ENCODE data around the gene ZFPM1. TPM values are rescaled to one million over a fixed set of nuclear protein-coding genes. Genes with fewer than 3 reads are reported as not detected.

The ZFPM1 gene
- total RNA-seq, 2 experiments from 2014 or later: 2.1 to 14.2 TPM

DNA sequence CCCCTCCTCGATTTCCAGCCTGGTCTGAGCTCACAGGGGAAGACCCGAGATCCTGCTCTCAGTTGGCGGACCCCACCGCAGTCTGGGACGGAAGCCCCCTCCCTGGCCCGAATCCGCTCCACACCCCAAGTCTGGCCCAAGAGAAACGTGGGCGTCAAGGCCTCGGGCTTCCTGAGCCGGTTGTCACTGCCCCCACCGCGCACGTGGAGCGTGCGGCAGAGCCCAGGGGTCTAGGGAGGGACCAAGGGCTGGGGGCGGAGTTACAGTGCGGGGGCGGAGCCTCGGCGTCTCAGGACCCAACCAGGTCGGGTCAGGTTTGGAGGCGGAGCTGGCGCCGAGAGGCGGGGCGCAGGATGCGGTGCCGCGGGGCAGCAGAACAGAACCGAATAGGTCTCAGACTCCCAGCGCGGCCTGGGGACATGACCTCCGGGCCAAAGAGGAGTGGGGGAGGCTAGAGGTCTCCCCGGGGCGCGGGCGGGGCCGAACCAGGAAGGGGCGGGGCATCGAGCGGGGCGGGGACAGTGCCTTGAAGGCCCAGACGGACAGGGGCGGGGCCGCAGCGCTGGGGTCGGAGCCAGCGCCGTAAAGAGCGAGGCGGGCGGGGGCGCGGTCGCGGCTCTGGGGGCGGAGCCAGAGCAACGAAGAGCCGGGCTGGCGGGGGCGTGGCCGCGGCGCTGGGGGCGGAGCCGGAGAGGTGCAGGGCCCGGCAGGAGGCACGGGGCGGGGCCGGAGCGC, 431 bp upstream of the ZFPM1 start:
- H4K20me1 ChIP-seq (ENCODE audit: insufficient read depth, low read length): no peaks in the 10 kb centered on the region
- H3K27ac ChIP-seq (ENCODE audit: low read depth, low read length, poor library complexity, severe bottlenecking): peak overlapping the region; percentile 42
- H2AFZ ChIP-seq (ENCODE audit: low read length): peak overlapping the region; percentile 42; the same call in 1 of the 2 replicates
- H3K4me3 ChIP-seq (ENCODE audit: low read depth, low read length, poor library complexity, severe bottlenecking): peak overlapping the region; percentile 68
- H3K4me2 ChIP-seq (ENCODE audit: low read length): peak overlapping the region; percentile 59
- ChIA-PET POLR2A (interaction anchor here (0.6 to 1.0 kb wide), 3 partner anchors 28 to 138 kb away, joined by 3 to 4 read pairs (median 4); no protein-coding TSS in a partner anchor), CTCF (ENCODE audit: unreplicated experiment) (interaction anchor here (0.6 kb wide), 1 partner anchor 117 kb away, joined by 4 read pairs; the partner anchor contains the start of gene ZC3H18)
- peaks cover 56% of the 10 kb centered on the region for H3K4me1 ChIP-seq (ENCODE audit: insufficient read depth, low read length, poor library complexity, severe bottlenecking)
- DNase-seq (ENCODE audit: low spot score): peak; percentile 96
- no TSS peak for BruUV-seq (replicated peaks)
- TF ChIP-seq, protein P1, sequence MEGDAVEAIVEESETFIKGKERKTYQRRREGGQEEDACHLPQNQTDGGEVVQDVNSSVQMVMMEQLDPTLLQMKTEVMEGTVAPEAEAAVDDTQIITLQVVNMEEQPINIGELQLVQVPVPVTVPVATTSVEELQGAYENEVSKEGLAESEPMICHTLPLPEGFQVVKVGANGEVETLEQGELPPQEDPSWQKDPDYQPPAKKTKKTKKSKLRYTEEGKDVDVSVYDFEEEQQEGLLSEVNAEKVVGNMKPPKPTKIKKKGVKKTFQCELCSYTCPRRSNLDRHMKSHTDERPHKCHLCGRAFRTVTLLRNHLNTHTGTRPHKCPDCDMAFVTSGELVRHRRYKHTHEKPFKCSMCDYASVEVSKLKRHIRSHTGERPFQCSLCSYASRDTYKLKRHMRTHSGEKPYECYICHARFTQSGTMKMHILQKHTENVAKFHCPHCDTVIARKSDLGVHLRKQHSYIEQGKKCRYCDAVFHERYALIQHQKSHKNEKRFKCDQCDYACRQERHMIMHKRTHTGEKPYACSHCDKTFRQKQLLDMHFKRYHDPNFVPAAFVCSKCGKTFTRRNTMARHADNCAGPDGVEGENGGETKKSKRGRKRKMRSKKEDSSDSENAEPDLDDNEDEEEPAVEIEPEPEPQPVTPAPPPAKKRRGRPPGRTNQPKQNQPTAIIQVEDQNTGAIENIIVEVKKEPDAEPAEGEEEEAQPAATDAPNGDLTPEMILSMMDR (conservative IDR thresholded peaks at IDR 0.05; ENCODE audit: low read length): no peak
- intact Hi-C loops (cut with micrococcal nuclease; ENCODE audit: unreplicated experiment): loop anchor here (1.0 to 10.0 kb wide), 4 partner anchors 28 to 212 kb away; partner anchors contain the start of genes MVD and ZC3H18
- no peaks in the 10 kb centered on the region for H3K36me3 ChIP-seq (ENCODE audit: insufficient read depth, low read length)
- H3K9me3 ChIP-seq (ENCODE audit: low read length): no peaks in the 10 kb centered on the region
- peaks cover 11% of the 10 kb centered on the region; the same call in 1 of the 2 replicates for H3K79me2 ChIP-seq (ENCODE audit: insufficient read depth, low read depth, low read length)
- H3K9me2 ChIP-seq (ENCODE audit: insufficient read depth, low read length): no peaks in the 10 kb centered on the region

DNA sequence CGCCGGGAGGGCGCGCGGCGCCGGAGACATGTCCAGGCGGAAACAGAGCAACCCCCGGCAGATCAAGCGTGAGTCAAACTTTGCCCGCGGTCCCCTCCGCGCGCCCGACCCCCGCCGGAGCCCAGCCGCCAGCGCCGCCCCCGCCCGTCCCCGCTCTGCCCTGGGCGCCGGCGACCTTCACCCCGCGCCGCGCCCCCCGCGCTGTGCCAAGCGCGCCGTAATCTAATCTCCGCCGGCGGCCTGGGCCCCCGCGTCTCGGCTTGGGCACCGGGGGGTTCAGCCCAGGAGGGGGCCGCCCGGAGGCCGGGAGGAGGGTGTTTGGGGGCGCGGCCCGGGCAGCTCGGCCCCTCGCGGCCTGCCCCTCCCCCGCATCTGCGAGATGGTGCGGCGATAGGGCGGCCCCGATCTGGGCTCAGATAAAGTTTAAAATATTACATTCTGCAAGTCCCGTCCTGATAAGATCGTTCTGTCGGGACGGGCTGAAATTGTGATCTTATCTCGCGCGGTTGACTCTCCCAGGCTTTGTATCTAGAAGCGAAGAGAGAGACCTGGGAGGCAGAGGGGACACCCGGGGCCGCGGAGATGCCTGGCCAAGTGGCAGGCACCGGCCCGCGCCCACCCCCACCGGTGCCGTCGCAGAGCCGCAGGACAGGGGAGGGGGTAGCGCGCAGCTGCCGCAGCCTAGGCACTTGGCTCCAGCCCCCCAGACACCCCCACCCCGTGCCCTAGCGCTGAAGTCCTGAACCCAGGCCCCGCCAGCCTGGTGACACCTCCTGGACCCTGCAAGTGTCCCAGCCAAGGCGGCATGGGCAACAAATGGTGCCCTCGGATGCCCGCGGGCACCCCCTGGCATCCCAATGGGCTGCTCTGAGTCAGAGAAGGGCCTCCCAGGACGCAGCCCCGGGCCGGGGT, 787 bp downstream of the ZFPM1 start:
- Histone ChIP-seq H3K79me2 (ENCODE audit: insufficient read depth, low read depth, low read length) (peaks cover 11% of the 10 kb centered on the region; the same call in 1 of the 2 replicates), H3K4me3 (ENCODE audit: low read depth, low read length, poor library complexity, severe bottlenecking) (peak overlapping the region; percentile 72), H3K9me2 (ENCODE audit: insufficient read depth, low read length) (no peaks in the 10 kb centered on the region), H3K27ac (ENCODE audit: low read depth, low read length, poor library complexity, severe bottlenecking) (peak overlapping the region; percentile 71), H3K9me3 (ENCODE audit: low read length) (no peaks in the 10 kb centered on the region), H3K4me2 (ENCODE audit: low read length) (peak overlapping the region; percentile 80), H2AFZ (ENCODE audit: low read length) (no peak overlapping the region), H4K20me1 (ENCODE audit: insufficient read depth, low read length) (no peaks in the 10 kb centered on the region), H3K4me1 (ENCODE audit: insufficient read depth, low read length, poor library complexity, severe bottlenecking) (peaks cover 49% of the 10 kb centered on the region), H3K36me3 (ENCODE audit: insufficient read depth, low read length) (no peaks in the 10 kb centered on the region)
- peak; percentile 24 for DNase-seq (ENCODE audit: low spot score)
- no TSS peak for BruUV-seq (replicated peaks)
- ChIA-PET CTCF (ENCODE audit: unreplicated experiment) (no interaction called here), POLR2A (no interaction called here)
- TF ChIP-seq, protein P1 (conservative IDR thresholded peaks at IDR 0.05; ENCODE audit: low read length): no peak
- TF ChIP-seq EZH2phosphoT487 (IDR thresholded peaks at IDR 0.05; ENCODE audit: borderline replicate concordance, low read depth, low read length): no peak
- intact Hi-C loops (cut with micrococcal nuclease; ENCODE audit: unreplicated experiment): loop anchor here (1.0 to 10.0 kb wide), 4 partner anchors 26 to 211 kb away; partner anchors contain the start of genes MVD and ZC3H18

Measured in OCI-LY7 (cell line).